Hepatocyte (in vitro differentiated cells): ENCODE results near the gene LIN9. TPM values are rescaled to one million over a fixed set of nuclear protein-coding genes. Genes with fewer than 3 reads are reported as not detected.

ENCODE experiments used
- DNase-seq: peaks from one replicate; pipeline ENCODE4 v3.0.0-alpha.2; 2016; ENCODE audit warnings: low spot score
- H2AFZ ChIP-seq: fragments of 200-600 bp; sonication (generic); 2 replicates; pipeline ENCODE4 v1.6.0; 2016; ENCODE audit warnings: antibody characterized with exemption, mild to moderate bottlenecking
- H3K27ac ChIP-seq: fragments of 200-600 bp; sonication (generic); 2 replicates; pipeline ENCODE4 v1.5.1; 2016; ENCODE audit warnings: mild to moderate bottlenecking
- H3K27me3 ChIP-seq: fragments of 200-600 bp; sonication (generic); 2 replicates; pipeline ENCODE4 v1.6.1; 2016
- H3K36me3 ChIP-seq: fragments of 200-600 bp; sonication (generic); replicated peaks from 2 replicates; pipeline ENCODE4 v1.5.1; 2016; ENCODE audit warnings: low read depth; ENCODE audit not compliant: insufficient read depth
- H3K4me1 ChIP-seq: fragments of 200-600 bp; sonication (generic); 2 replicates; pipeline ENCODE4 v1.5.1; 2016; ENCODE audit warnings: mild to moderate bottlenecking, moderate library complexity; ENCODE audit not compliant: insufficient read depth
- H3K4me2 ChIP-seq: fragments of 200-600 bp; sonication (generic); 2 replicates; pipeline ENCODE4 v1.6.0; 2016
- H3K4me3 ChIP-seq: fragments of 200-600 bp; sonication (generic); 2 replicates; pipeline ENCODE4 v1.5.1; 2016; ENCODE audit warnings: mild to moderate bottlenecking
- H3K79me2 ChIP-seq: fragments of 200-600 bp; sonication (generic); 2 replicates; pipeline ENCODE4 v1.6.0; 2017; ENCODE audit warnings: mild to moderate bottlenecking
- H3K9me2 ChIP-seq: fragments of 200-600 bp; sonication (generic); replicated peaks from 2 replicates; pipeline ENCODE4 v1.6.0; 2017; ENCODE audit warnings: mild to moderate bottlenecking; ENCODE audit not compliant: insufficient read depth
- H3K9me3 ChIP-seq: fragments of 200-600 bp; sonication (generic); 2 replicates; pipeline ENCODE4 v1.5.1; 2016; ENCODE audit warnings: low read depth, mild to moderate bottlenecking
- H4K20me1 ChIP-seq: fragments of 200-600 bp; sonication (generic); 2 replicates; pipeline ENCODE4 v1.6.0; 2016; ENCODE audit warnings: mild to moderate bottlenecking; ENCODE audit not compliant: insufficient read depth, poor library complexity, severe bottlenecking
- EZH2 ChIP-seq: fragments of 200-600 bp; sonication (generic); IDR thresholded peaks from 2 replicates; pipeline ENCODE4 v1.6.1; 2016; ENCODE audit warnings: antibody characterized with exemption, mild to moderate bottlenecking, borderline replicate concordance
- EZH2phosphoT487 ChIP-seq: fragments of 200-600 bp; sonication (generic); IDR thresholded peaks from one replicate; pipeline ENCODE4 v1.6.1; 2018; ENCODE audit warnings: antibody characterized with exemption, mild to moderate bottlenecking, low read depth, moderate library complexity; ENCODE audit not compliant: unreplicated experiment, severe bottlenecking
- WGBS: methylation state at CpG from one replicate; pipeline ENCODE4 v1.1.6; 2016; ENCODE audit warnings: low lambda C conversion rate; ENCODE audit errors: missing lambda C conversion rate; 5-methylcytosine and 5-hydroxymethylcytosine counted together
- polyA plus RNA-seq: library from polyadenylated mRNA; unstranded; fragments of >200 nt; fragmentation: Nextera tagmentation; extraction: Ambion mirVana; gene quantifications from 2 replicates; pipeline ENCODE4 v1.2.1, GENCODE V29; 2016
- total RNA-seq: library from RNA; depleted of rRNA; stranded (reverse); fragments of >200 nt; gene quantifications from 2 replicates; pipeline ENCODE4 v1.2.3, GENCODE V29; 2014
- TF ChIP-seq, protein P1 (sequence below): fragments of 200-600 bp; sonication (generic); IDR thresholded peaks from 2 replicates; pipeline ENCODE4 v1.5.1; 2016; ENCODE audit warnings: antibody characterized with exemption, mild to moderate bottlenecking; ENCODE audit not compliant: poor library complexity

The LIN9 gene
- total and polyA plus RNA-seq, 2 experiments from 2014 or later = 2.9 to 6.2 TPM

DNA sequence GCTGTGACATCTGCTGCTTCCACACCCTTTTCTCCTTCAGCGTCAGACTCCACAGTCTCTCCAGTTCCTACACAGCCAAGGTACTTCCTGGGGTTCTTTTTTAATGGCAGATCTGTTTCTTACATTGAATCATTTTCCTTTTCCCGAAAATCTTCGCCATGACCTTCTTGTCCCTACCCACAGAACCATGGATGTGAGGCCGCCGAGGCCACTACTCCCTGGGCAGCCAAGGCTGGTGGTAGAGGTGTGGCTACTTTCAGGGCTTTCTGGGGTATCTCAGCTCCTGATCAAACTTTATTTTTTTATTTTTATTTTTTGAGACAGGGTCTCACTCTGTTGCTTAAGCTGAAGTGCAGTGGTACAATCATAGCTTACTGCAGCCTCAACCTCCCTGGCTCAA is 9.5 kb upstream of the LIN9 start:
- H3K27me3 ChIP-seq = no peaks in the 10 kb centered on the region
- no peaks in the 10 kb centered on the region for H3K9me3 ChIP-seq
- H2AFZ ChIP-seq = no peak overlapping the region
- H3K27ac ChIP-seq = no peak overlapping the region
- H3K4me3 ChIP-seq = no peak overlapping the region
- DNase-seq = no peak
- TF ChIP-seq, protein P1, sequence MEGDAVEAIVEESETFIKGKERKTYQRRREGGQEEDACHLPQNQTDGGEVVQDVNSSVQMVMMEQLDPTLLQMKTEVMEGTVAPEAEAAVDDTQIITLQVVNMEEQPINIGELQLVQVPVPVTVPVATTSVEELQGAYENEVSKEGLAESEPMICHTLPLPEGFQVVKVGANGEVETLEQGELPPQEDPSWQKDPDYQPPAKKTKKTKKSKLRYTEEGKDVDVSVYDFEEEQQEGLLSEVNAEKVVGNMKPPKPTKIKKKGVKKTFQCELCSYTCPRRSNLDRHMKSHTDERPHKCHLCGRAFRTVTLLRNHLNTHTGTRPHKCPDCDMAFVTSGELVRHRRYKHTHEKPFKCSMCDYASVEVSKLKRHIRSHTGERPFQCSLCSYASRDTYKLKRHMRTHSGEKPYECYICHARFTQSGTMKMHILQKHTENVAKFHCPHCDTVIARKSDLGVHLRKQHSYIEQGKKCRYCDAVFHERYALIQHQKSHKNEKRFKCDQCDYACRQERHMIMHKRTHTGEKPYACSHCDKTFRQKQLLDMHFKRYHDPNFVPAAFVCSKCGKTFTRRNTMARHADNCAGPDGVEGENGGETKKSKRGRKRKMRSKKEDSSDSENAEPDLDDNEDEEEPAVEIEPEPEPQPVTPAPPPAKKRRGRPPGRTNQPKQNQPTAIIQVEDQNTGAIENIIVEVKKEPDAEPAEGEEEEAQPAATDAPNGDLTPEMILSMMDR = no peak
- no peak for TF ChIP-seq EZH2
- no peak for TF ChIP-seq EZH2phosphoT487
- H3K36me3 ChIP-seq = no peaks in the 10 kb centered on the region
- no peaks in the 10 kb centered on the region for H3K9me2 ChIP-seq
- H4K20me1 ChIP-seq = no peaks in the 10 kb centered on the region
- no peaks in the 10 kb centered on the region for H3K4me1 ChIP-seq
- 97% methylated on average over 5 of the region's 5 CpGs for WGBS
- H3K4me2 ChIP-seq = no peak overlapping the region
- H3K79me2 ChIP-seq = no peaks in the 10 kb centered on the region

DNA sequence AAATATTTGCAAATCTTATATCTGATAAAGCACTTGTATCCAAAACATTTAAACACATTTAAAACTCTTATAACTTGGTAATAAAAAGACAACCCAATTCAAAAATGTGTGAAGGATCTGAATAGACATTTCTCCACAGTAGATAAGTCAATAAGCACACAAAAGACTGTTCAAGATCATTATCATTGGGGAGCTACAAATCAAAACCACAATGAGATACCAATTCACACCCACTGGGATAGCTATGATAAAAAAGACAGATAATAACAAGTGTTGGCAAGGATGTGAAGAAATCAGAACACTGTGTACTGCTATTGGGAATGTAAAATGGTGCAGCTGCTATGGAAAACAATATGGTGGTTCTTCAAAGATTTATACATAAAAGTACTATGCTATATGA is 5.1 kb upstream of the LIN9 start:
- no peak overlapping the region for H3K4me3 ChIP-seq
- H3K27me3 ChIP-seq = no peaks in the 10 kb centered on the region
- no peak overlapping the region for H3K4me2 ChIP-seq
- DNase-seq = no peak
- H3K36me3 ChIP-seq = no peaks in the 10 kb centered on the region
- H4K20me1 ChIP-seq = no peaks in the 10 kb centered on the region
- no peak overlapping the region for H3K27ac ChIP-seq
- H3K4me1 ChIP-seq = peaks cover 10% of the 10 kb centered on the region
- H3K79me2 ChIP-seq = no peaks in the 10 kb centered on the region
- H3K9me2 ChIP-seq = no peaks in the 10 kb centered on the region
- no peak overlapping the region for H2AFZ ChIP-seq
- TF ChIP-seq EZH2 = no peak
- no peak for TF ChIP-seq EZH2phosphoT487
- TF ChIP-seq, protein P1 = no peak
- H3K9me3 ChIP-seq = no peaks in the 10 kb centered on the region

DNA sequence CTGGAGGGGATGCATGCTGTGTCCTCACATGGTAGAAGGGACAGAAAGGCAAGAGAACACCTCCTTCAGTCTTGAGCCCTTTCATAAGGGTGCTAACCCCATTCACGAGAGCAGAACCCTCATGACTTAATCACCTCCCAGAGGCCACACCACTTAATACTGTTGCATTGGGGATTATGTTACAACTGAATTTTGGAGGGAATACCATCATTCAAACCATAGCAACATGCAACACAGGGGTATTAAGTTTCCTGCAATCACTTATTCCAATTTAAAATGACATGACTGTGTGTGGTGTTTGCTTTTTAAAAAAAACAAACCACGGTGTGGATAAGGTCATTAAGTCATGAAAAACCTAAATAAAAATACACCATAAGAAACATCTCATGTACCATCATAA is 3.1 kb upstream of the LIN9 start:
- Histone ChIP-seq H3K9me2 (no peaks in the 10 kb centered on the region), H3K9me3 (no peaks in the 10 kb centered on the region), H4K20me1 (no peaks in the 10 kb centered on the region), H3K4me1 (peaks cover 10% of the 10 kb centered on the region), H3K4me3 (no peak overlapping the region), H3K27ac (no peak overlapping the region), H3K36me3 (no peaks in the 10 kb centered on the region), H3K27me3 (no peaks in the 10 kb centered on the region), H3K79me2 (peaks cover 16% of the 10 kb centered on the region), H2AFZ (no peak overlapping the region), H3K4me2 (no peak overlapping the region)
- no peak for DNase-seq
- WGBS = 97% methylated on average over 2 of the region's 2 CpGs
- TF ChIP-seq, protein P1 = no peak
- TF ChIP-seq EZH2 = no peak
- no peak for TF ChIP-seq EZH2phosphoT487

DNA sequence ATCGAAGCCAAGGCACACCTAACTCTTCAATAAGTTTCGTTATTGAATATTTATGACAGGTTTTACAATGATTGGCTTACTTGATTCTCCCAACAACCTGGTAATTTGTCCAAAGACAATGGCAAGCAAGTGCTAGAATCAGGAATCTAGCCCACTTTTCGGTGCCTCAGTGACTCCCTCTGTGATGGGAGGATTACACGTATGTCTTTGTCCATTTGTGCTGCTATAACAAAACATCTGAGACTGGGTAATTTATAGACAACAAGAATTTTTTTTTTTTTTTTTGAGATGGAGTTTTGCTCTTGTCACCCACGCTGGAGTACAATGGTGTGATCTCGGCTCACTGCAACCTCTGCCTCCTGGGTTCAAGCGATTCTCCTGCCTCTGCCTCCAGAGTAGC is 2.4 kb upstream of the LIN9 start:
- Histone ChIP-seq H3K36me3 (no peaks in the 10 kb centered on the region), H3K4me3 (no peak overlapping the region), H4K20me1 (no peaks in the 10 kb centered on the region), H3K27ac (no peak overlapping the region), H2AFZ (no peak overlapping the region), H3K27me3 (no peaks in the 10 kb centered on the region), H3K79me2 (peaks cover 23% of the 10 kb centered on the region), H3K9me3 (no peaks in the 10 kb centered on the region), H3K4me1 (peaks cover 10% of the 10 kb centered on the region), H3K9me2 (no peaks in the 10 kb centered on the region), H3K4me2 (no peak overlapping the region)
- 97% methylated on average over 7 of the region's 7 CpGs for WGBS
- no peak for TF ChIP-seq EZH2
- no peak for TF ChIP-seq EZH2phosphoT487
- TF ChIP-seq, protein P1 = no peak
- DNase-seq = no peak
